Spleen (tissue), 11 donors: ENCODE results near the gene NOTUM. TPM values are rescaled to one million over a fixed set of nuclear protein-coding genes. Genes with fewer than 3 reads are reported as not detected.

ENCODE experiments used
- DNase-seq: peaks from one replicate; pipeline ENCODE4 v3.0.0-alpha.2; 2020
- H3K27ac ChIP-seq, 8 donors: fragments of 200-600 bp; sonication (generic) in 7 of 8; 1 replicate in 4 of 8; 2 replicates in 4 of 8; pipeline versions ENCODE4 v1.5.0 to v1.8.0; 2016 to 2021; ENCODE audit warnings: inconsistent platforms in 4 of 8, mild to moderate bottlenecking in 4 of 8, moderate library complexity in 1 of 8
- H3K27me3 ChIP-seq, 7 donors: fragments of 200-600 bp; sonication (generic) in 6 of 7; replicated peaks in 1 of 7; 1 replicate in 4 of 7; 2 replicates in 3 of 7; pipeline versions ENCODE4 v1.5.0 to v1.8.0; 2016 to 2021; ENCODE audit warnings: inconsistent platforms in 3 of 7, mild to moderate bottlenecking in 1 of 7
- H3K36me3 ChIP-seq, 6 donors: fragments of 200-600 bp; sonication (generic) in 5 of 6; 1 replicate in 4 of 6; 2 replicates in 2 of 6; pipeline versions ENCODE4 v1.5.0 to v1.8.0; 2016 to 2021; ENCODE audit warnings: inconsistent platforms in 2 of 6
- H3K4me1 ChIP-seq, 6 donors: fragments of 200-600 bp; sonication (generic) in 5 of 6; 1 replicate in 3 of 6; 2 replicates in 3 of 6; pipeline versions ENCODE4 v1.5.0 to v1.8.0; 2016 to 2021; ENCODE audit warnings: inconsistent platforms in 3 of 6
- H3K4me3 ChIP-seq, 8 donors: fragments of 200-600 bp; sonication (generic) in 7 of 8; 1 replicate in 4 of 8; 2 replicates in 4 of 8; pipeline versions ENCODE4 v1.5.0 to v1.8.0; 2016 to 2021; ENCODE audit warnings: inconsistent platforms in 4 of 8, mild to moderate bottlenecking in 4 of 8, moderate library complexity in 2 of 8
- H3K9me3 ChIP-seq, 8 donors: fragments of 200-600 bp; sonication (generic) in 7 of 8; 1 replicate in 4 of 8; 2 replicates in 4 of 8; pipeline versions ENCODE4 v1.5.0 to v1.8.0; 2016 to 2021; ENCODE audit warnings: inconsistent platforms in 4 of 8
- POLR2A ChIP-seq, 3 donors: fragments of 450-650 bp; IDR thresholded peaks; one replicate each; pipeline ENCODE4 v1.5.1; 2017; ENCODE audit warnings: antibody characterized with exemption in 3 of 3, mild to moderate bottlenecking in 1 of 3
- POLR2AphosphoS5 ChIP-seq, 3 donors: sonication (generic); formaldehyde crosslinking; IDR thresholded peaks; one replicate each; pipeline ENCODE4 v1.5.1; 2017; ENCODE audit warnings: antibody characterized with exemption in 3 of 3
- WGBS, 5 donors: extraction: QIAGEN DNeasy Blood & Tissue Kit in 3 of 5; methylation state at CpG; one replicate each; pipeline versions ENCODE4 v1.1.5 to v1.1.7; 2013 to 2018; 5-methylcytosine and 5-hydroxymethylcytosine counted together
- intact Hi-C: fragments of 100-400 bp; cut with DNase I; formaldehyde crosslinking; loops from one replicate; pipeline ENCODE4 v1.15.0; 2023; ENCODE audit warnings: low total_unique reads
- polyA plus RNA-seq, 3 donors: library from polyadenylated mRNA; stranded (reverse); fragments of 200-250 nt; gene quantifications; one replicate each; pipeline ENCODE4 v1.2.1, GENCODE V29; 2013
- total RNA-seq, 7 donors: library from RNA; depleted of rRNA in 3 of 7; stranded (reverse); fragments of >200 nt in 3 of 7; fragmentation: NEBNext Ultra II Directional in 4 of 7; extraction: Animal tissue kit (Norgen Biotek cat#: 25700) in 4 of 7; gene quantifications; one replicate each; pipeline versions ENCODE4 v1.1.0 to v1.2.1, GENCODE V29; 2016 to 2021
- TF ChIP-seq, protein P1 (sequence below), 11 experiments: fragments of 200-600 bp in 7 of 11; fragments of 450-650 bp in 4 of 11; sonication (generic) in 4 of 11; IDR thresholded peaks in 8 of 11; conservative IDR thresholded peaks in 3 of 11; 1 replicate in 7 of 11; 2 replicates in 4 of 11; pipeline versions ENCODE4 v1.4.0 to v1.8.0; 2016 to 2021; ENCODE audit warnings: antibody characterized with exemption in 11 of 11, inconsistent platforms in 4 of 11, mild to moderate bottlenecking in 1 of 11
- donor health status: healthy with polysubstance abuse.
- donor health status: DM: no; HTN: no; CAD: no; lungs with moderate emphysema.
- donor health status: DM: no; HTN: no; CAD: no.
- donor health status: Bipolar disorder and iron deficiency.
- donor health status: healthy.
- donor health status: DM: no; HTN: no; CAD: no.
- donor health status: DM: yes; HTN: yes; CAD: no.

Gene NOTUM
- total and polyA plus RNA-seq, 10 donors: 0.03 to 0.85 (median 0.11) TPM; not detected in 5

GRCh38 chr17:81940538-81941483 lies 20.2 kb downstream of the NOTUM start:
- H3K36me3 ChIP-seq: no peaks in the 10 kb centered on the region
- H3K4me3 ChIP-seq: no peak overlapping the region
- no peak for DNase-seq
- intact Hi-C loops: no loop called here
- no peak for TF ChIP-seq POLR2A (IDR thresholded peaks at IDR 0.05)
- no peak for TF ChIP-seq POLR2AphosphoS5 (IDR thresholded peaks at IDR 0.05)
- TF ChIP-seq, protein P1, sequence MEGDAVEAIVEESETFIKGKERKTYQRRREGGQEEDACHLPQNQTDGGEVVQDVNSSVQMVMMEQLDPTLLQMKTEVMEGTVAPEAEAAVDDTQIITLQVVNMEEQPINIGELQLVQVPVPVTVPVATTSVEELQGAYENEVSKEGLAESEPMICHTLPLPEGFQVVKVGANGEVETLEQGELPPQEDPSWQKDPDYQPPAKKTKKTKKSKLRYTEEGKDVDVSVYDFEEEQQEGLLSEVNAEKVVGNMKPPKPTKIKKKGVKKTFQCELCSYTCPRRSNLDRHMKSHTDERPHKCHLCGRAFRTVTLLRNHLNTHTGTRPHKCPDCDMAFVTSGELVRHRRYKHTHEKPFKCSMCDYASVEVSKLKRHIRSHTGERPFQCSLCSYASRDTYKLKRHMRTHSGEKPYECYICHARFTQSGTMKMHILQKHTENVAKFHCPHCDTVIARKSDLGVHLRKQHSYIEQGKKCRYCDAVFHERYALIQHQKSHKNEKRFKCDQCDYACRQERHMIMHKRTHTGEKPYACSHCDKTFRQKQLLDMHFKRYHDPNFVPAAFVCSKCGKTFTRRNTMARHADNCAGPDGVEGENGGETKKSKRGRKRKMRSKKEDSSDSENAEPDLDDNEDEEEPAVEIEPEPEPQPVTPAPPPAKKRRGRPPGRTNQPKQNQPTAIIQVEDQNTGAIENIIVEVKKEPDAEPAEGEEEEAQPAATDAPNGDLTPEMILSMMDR (IDR thresholded peaks at IDR 0.05 in 8 of 11, conservative IDR thresholded peaks at IDR 0.05 in 3 of 11): no peak
- no peak overlapping the region for H3K27ac ChIP-seq
- peaks cover 0 to 28% (median 15%) of the 10 kb centered on the region in 6 donors for H3K4me1 ChIP-seq
- 87 to 96% (median 92%) methylated on average over 28 to 56 of the region's 56 CpGs for WGBS, 5 donors
- H3K9me3 ChIP-seq: no peaks in the 10 kb centered on the region
- peaks cover 0 to 87% (median 21%) of the 10 kb centered on the region in 7 donors for H3K27me3 ChIP-seq

- H3K4me1 ChIP-seq: peaks cover 0 to 28% (median 15%) of the 10 kb centered on the region in 6 donors
- H3K9me3 ChIP-seq: no peaks in the 10 kb centered on the region
- peaks cover 0 to 93% (median 21%) of the 10 kb centered on the region in 7 donors for H3K27me3 ChIP-seq
- 84 to 92% (median 86%) methylated on average over 7 to 21 of the region's 21 CpGs for WGBS, 5 donors
- H3K4me3 ChIP-seq: no peak overlapping the region
- intact Hi-C loops: no loop called here
- DNase-seq: no peak
- no peak overlapping the region for H3K27ac ChIP-seq
- TF ChIP-seq, protein P1 (IDR thresholded peaks at IDR 0.05 in 8 of 11, conservative IDR thresholded peaks at IDR 0.05 in 3 of 11): no peak
- TF ChIP-seq POLR2AphosphoS5 (IDR thresholded peaks at IDR 0.05) (no peak), POLR2A (IDR thresholded peaks at IDR 0.05) (no peak)
- no peaks in the 10 kb centered on the region for H3K36me3 ChIP-seq
These were observed 21.1 kb downstream of the NOTUM start for GRCh38 chr17:81939881-81940385.

GRCh38 chr17:81939218-81939617 lies 21.8 kb downstream of the NOTUM start:
- H3K4me1 ChIP-seq: peaks cover 0 to 28% (median 15%) of the 10 kb centered on the region in 6 donors
- no peak for DNase-seq
- no peaks in the 10 kb centered on the region for H3K36me3 ChIP-seq
- no peak overlapping the region for H3K27ac ChIP-seq
- TF ChIP-seq POLR2AphosphoS5 (IDR thresholded peaks at IDR 0.05) (no peak), POLR2A (IDR thresholded peaks at IDR 0.05) (no peak)
- TF ChIP-seq, protein P1 (IDR thresholded peaks at IDR 0.05 in 8 of 11, conservative IDR thresholded peaks at IDR 0.05 in 3 of 11): no peak
- intact Hi-C loops: no loop called here
- WGBS, 5 donors: 30 to 47% (median 46%) methylated on average over 2 to 15 of the region's 15 CpGs
- H3K9me3 ChIP-seq: no peaks in the 10 kb centered on the region
- H3K27me3 ChIP-seq: peaks cover 0 to 90% (median 21%) of the 10 kb centered on the region in 7 donors
- H3K4me3 ChIP-seq: no peak overlapping the region

GRCh38 chr17:81935709-81936084 lies 25.3 kb downstream of the NOTUM start:
- peaks cover 0 to 25% (median 15%) of the 10 kb centered on the region in 6 donors for H3K4me1 ChIP-seq
- H3K36me3 ChIP-seq: no peaks in the 10 kb centered on the region
- H3K27ac ChIP-seq: no peak overlapping the region
- WGBS, 5 donors: 66 to 94% (median 87%) methylated on average over 2 to 6 of the region's 6 CpGs
- intact Hi-C loops: no loop called here
- no peak for DNase-seq
- H3K27me3 ChIP-seq: peaks cover 0 to 86% (median 25%) of the 10 kb centered on the region in 7 donors
- H3K9me3 ChIP-seq: no peaks in the 10 kb centered on the region
- H3K4me3 ChIP-seq: peak overlapping the region in 1 of 8 donors; percentile 73
- TF ChIP-seq POLR2AphosphoS5 (IDR thresholded peaks at IDR 0.05) (no peak), POLR2A (IDR thresholded peaks at IDR 0.05) (no peak)
- TF ChIP-seq, protein P1 (IDR thresholded peaks at IDR 0.05 in 8 of 11, conservative IDR thresholded peaks at IDR 0.05 in 3 of 11): no peak
